ENCODE data around the gene NAA35. TPM values are rescaled to one million over a fixed set of nuclear protein-coding genes. Genes with fewer than 3 reads are reported as not detected.

Gene NAA35
- total RNA-seq, result 18.7 and 20.9 TPM in 2 replicates

GRCh38 chr9:85940832-85941621 is at the start of gene NAA35:
Gene NAA35 (plus strand): TSS chr9:85941146. CDS start chr9:85942160, 1,014 bp downstream.

Other genes with a start within 250 kb of the NAA35 start
- 17.6 and 20.5 TPM in 2 replicates for gene AGTPBP1, start 199.2 kb upstream of the NAA35 start, total RNA-seq
- gene GOLM1, start 158.4 kb downstream of the NAA35 start, total RNA-seq, result 37.1 and 38.1 TPM in 2 replicates